Trophoblast cell (in vitro differentiated cells and primary cell): ENCODE data around the gene CRB3.

Source experiments
- DNase-seq, 2 donors: peaks; one replicate each; pipeline ENCODE4 v3.0.0-alpha.2; 2016
- H2AFZ ChIP-seq: 2 replicates; pipeline ENCODE4 v1.6.1; 2013; ENCODE audit warnings: low read length, moderate library complexity, mild to moderate bottlenecking; ENCODE audit not compliant: insufficient read depth, poor library complexity
- H2AK5ac ChIP-seq: 2 replicates; pipeline ENCODE4 v1.6.1; 2013; ENCODE audit warnings: mild to moderate bottlenecking, low read length
- H2BK120ac ChIP-seq: 2 replicates; pipeline ENCODE4 v1.6.1; 2013; ENCODE audit warnings: low read length, mild to moderate bottlenecking, moderate library complexity; ENCODE audit not compliant: insufficient read depth, poor library complexity
- H2BK12ac ChIP-seq: 2 replicates; pipeline ENCODE4 v1.6.1; 2013; ENCODE audit warnings: mild to moderate bottlenecking, low read length, moderate library complexity
- H2BK5ac ChIP-seq: 2 replicates; pipeline ENCODE4 v1.6.1; 2013; ENCODE audit warnings: low read length, low read depth, moderate library complexity, mild to moderate bottlenecking; ENCODE audit not compliant: poor library complexity
- H3K14ac ChIP-seq: 2 replicates; pipeline ENCODE4 v1.6.1; 2013; ENCODE audit warnings: mild to moderate bottlenecking, low read length
- H3K18ac ChIP-seq: 2 replicates; pipeline ENCODE4 v1.6.1; 2013; ENCODE audit warnings: mild to moderate bottlenecking, low read length
- H3K23ac ChIP-seq: 2 replicates; pipeline ENCODE4 v1.6.1; 2013; ENCODE audit warnings: low read length
- H3K27ac ChIP-seq: 2 replicates; pipeline ENCODE4 v1.5.1; 2013; ENCODE audit warnings: low read depth, mild to moderate bottlenecking, inconsistent platforms, low read length, moderate library complexity
- H3K27me3 ChIP-seq: 2 replicates; pipeline ENCODE4 v1.6.1; 2013; ENCODE audit warnings: inconsistent platforms, mild to moderate bottlenecking, low read length, moderate library complexity; ENCODE audit not compliant: insufficient read depth
- H3K36me3 ChIP-seq, 2 experiments: 1 replicate in 1 of 2; 2 replicates in 1 of 2; pipeline ENCODE4 v1.6.1; 2013; ENCODE audit warnings: low read length in 2 of 2, mild to moderate bottlenecking in 2 of 2, moderate library complexity in 1 of 2; ENCODE audit not compliant: insufficient read depth in 2 of 2, control insufficient read depth in 1 of 2
- H3K4ac ChIP-seq: 2 replicates; pipeline ENCODE4 v1.6.1; 2013; ENCODE audit warnings: low read depth, mild to moderate bottlenecking, low read length, moderate library complexity
- H3K4me1 ChIP-seq, 2 experiments: 1 replicate in 1 of 2; 2 replicates in 1 of 2; pipeline ENCODE4 v1.6.1; 2013; ENCODE audit warnings: low read length in 2 of 2, mild to moderate bottlenecking in 2 of 2, moderate library complexity in 1 of 2; ENCODE audit not compliant: insufficient read depth in 2 of 2, control insufficient read depth in 1 of 2
- H3K4me2 ChIP-seq: 2 replicates; pipeline ENCODE4 v1.6.1; 2013; ENCODE audit warnings: inconsistent platforms, mild to moderate bottlenecking, low read length, moderate library complexity
- H3K4me3 ChIP-seq: 2 replicates; pipeline ENCODE4 v1.5.1; 2013; ENCODE audit warnings: mild to moderate bottlenecking, low read depth, low read length, inconsistent platforms
- H3K79me1 ChIP-seq: one replicate; pipeline ENCODE4 v1.6.1; 2013; ENCODE audit warnings: low read length
- H3K79me2 ChIP-seq: 2 replicates; pipeline ENCODE4 v1.6.1; 2013; ENCODE audit warnings: low read length, mild to moderate bottlenecking; ENCODE audit not compliant: control insufficient read depth, insufficient read depth, poor library complexity
- H3K9ac ChIP-seq: 2 replicates; pipeline ENCODE4 v1.6.1; 2013; ENCODE audit warnings: mild to moderate bottlenecking, low read length
- H3K9me3 ChIP-seq: 2 replicates; pipeline ENCODE4 v1.6.1; 2013; ENCODE audit warnings: low read depth, mild to moderate bottlenecking, control low read depth, inconsistent platforms, low read length; ENCODE audit not compliant: insufficient read depth
- H4K12ac ChIP-seq: 2 replicates; pipeline ENCODE4 v1.6.1; 2013; ENCODE audit warnings: low read depth, mild to moderate bottlenecking, low read length, moderate library complexity
- H4K8ac ChIP-seq: 2 replicates; pipeline ENCODE4 v1.6.1; 2013; ENCODE audit warnings: low read depth, mild to moderate bottlenecking, low read length, moderate library complexity
- H4K91ac ChIP-seq: one replicate; pipeline ENCODE4 v1.6.1; 2013; ENCODE audit warnings: low read depth, mild to moderate bottlenecking, low read length, moderate library complexity
- WGBS: extraction: QIAGEN DNeasy Blood & Tissue Kit; methylation state at CpG from one replicate; pipeline ENCODE4 v1.1.7; 2013; ENCODE audit warnings: missing lambda C conversion rate; ENCODE audit not compliant: insufficient read length, insufficient coverage; ENCODE audit errors: extremely low coverage; 5-methylcytosine and 5-hydroxymethylcytosine counted together

The CRB3 gene

DNA sequence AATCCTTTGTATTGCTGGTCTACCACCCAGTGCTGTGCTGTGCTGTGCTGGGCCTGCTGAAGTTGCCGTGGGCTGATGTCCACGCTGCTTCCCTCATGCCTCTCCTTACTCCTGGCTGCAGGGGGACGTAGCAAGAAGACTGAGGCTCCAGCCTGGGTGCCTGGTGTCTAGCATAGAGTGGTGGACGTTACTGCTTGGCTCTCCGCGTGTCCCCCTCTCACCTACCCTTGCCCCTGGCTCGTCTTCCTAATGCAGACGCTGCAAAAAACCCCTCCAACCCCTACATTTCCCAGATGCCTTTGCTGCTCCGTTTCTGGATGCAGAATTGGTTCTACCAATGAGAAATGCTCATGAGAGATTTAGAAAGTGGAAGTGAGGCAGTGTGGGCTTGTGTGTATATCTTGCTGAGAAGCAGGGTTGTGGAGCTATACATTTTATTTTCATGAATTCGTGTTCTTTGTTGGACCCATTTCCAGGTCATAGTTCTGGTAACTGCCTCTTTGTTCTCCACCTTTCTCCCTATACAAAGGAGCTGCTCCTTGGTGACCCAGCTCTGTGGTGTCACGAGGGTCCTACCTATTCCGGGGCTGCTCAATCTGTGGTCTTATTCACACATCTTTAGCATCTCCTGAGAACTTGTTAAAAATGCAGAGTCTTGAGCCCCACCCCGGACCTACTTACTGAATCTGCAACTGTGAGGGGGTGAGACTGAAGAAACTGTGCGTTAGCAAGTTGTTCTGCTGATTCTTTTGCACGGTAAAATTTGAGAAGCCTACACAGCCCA, 25.4 kb downstream of the CRB3 start:
- Histone ChIP-seq H3K79me1 (no peaks in the 10 kb centered on the region), H3K14ac (no peak overlapping the region), H3K4ac (no peak overlapping the region), H3K4me2 (no peak overlapping the region), H3K23ac (no peak overlapping the region), H3K36me3 (no peaks in the 10 kb centered on the region), H2BK12ac (no peak overlapping the region), H2BK120ac (no peak overlapping the region), H3K4me1 (no peaks in the 10 kb centered on the region), H3K9me3 (no peaks in the 10 kb centered on the region), H3K79me2 (no peaks in the 10 kb centered on the region), H3K18ac (no peak overlapping the region), H4K8ac (no peak overlapping the region), H4K12ac (no peak overlapping the region), H3K27ac (no peak overlapping the region), H3K27me3 (no peaks in the 10 kb centered on the region), H2AK5ac (no peak overlapping the region), H2AFZ (no peak overlapping the region), H4K91ac (no peak overlapping the region), H3K9ac (no peak overlapping the region), H3K4me3 (no peak overlapping the region), H2BK5ac (no peak overlapping the region)
- no peak for DNase-seq
- no CpG with 5 or more reads among the region's 15 CpGs for WGBS

- no peak overlapping the region for H3K4me3 ChIP-seq
- no peak overlapping the region for H3K14ac ChIP-seq
- no peak overlapping the region for H2BK5ac ChIP-seq
- no peak for DNase-seq
- no peak overlapping the region for H3K9ac ChIP-seq
- no peak overlapping the region for H3K18ac ChIP-seq
- H3K9me3 ChIP-seq = no peaks in the 10 kb centered on the region
- H2BK120ac ChIP-seq = no peak overlapping the region
- no peak overlapping the region for H2AK5ac ChIP-seq
- no peak overlapping the region for H3K4ac ChIP-seq
- H2AFZ ChIP-seq = no peak overlapping the region
- no peak overlapping the region for H4K8ac ChIP-seq
- H4K12ac ChIP-seq = no peak overlapping the region
- H3K27me3 ChIP-seq = no peaks in the 10 kb centered on the region
- H3K4me1 ChIP-seq = no peaks in the 10 kb centered on the region
- H3K27ac ChIP-seq = no peak overlapping the region
- H3K79me2 ChIP-seq = no peaks in the 10 kb centered on the region
- no peak overlapping the region for H3K23ac ChIP-seq
- no peak overlapping the region for H3K4me2 ChIP-seq
- WGBS = no CpG with 5 or more reads among the region's 2 CpGs
- H3K36me3 ChIP-seq = no peaks in the 10 kb centered on the region
- H3K79me1 ChIP-seq = no peaks in the 10 kb centered on the region
- H4K91ac ChIP-seq = no peak overlapping the region
- H2BK12ac ChIP-seq = no peak overlapping the region
These were observed 26.1 kb downstream of the CRB3 start for GRCh38 chr19:6490134-6490533.

- no peaks in the 10 kb centered on the region for H3K36me3 ChIP-seq
- H3K79me2 ChIP-seq = no peaks in the 10 kb centered on the region
- DNase-seq = no peak
- no peak overlapping the region for H3K18ac ChIP-seq
- H2BK120ac ChIP-seq = no peak overlapping the region
- no peak overlapping the region for H4K91ac ChIP-seq
- no peak overlapping the region for H3K4ac ChIP-seq
- H3K27me3 ChIP-seq = no peaks in the 10 kb centered on the region
- H3K14ac ChIP-seq = no peak overlapping the region
- WGBS = no CpG with 5 or more reads among the region's 4 CpGs
- no peaks in the 10 kb centered on the region for H3K79me1 ChIP-seq
- no peak overlapping the region for H4K8ac ChIP-seq
- no peaks in the 10 kb centered on the region for H3K9me3 ChIP-seq
- no peak overlapping the region for H3K9ac ChIP-seq
- no peak overlapping the region for H2AK5ac ChIP-seq
- no peak overlapping the region for H3K4me2 ChIP-seq
- no peak overlapping the region for H3K27ac ChIP-seq
- H2BK12ac ChIP-seq = no peak overlapping the region
- H2AFZ ChIP-seq = no peak overlapping the region
- H3K4me1 ChIP-seq = no peaks in the 10 kb centered on the region
- H3K4me3 ChIP-seq = no peak overlapping the region
- H3K23ac ChIP-seq = no peak overlapping the region
- H2BK5ac ChIP-seq = no peak overlapping the region
- no peak overlapping the region for H4K12ac ChIP-seq
These were observed 27.9 kb downstream of the CRB3 start for GRCh38 chr19:6491802-6492592.

- no peak overlapping the region for H2BK5ac ChIP-seq
- H2BK12ac ChIP-seq = no peak overlapping the region
- no peak overlapping the region for H3K23ac ChIP-seq
- no CpG with 5 or more reads among the region's 8 CpGs for WGBS
- H3K27me3 ChIP-seq = no peaks in the 10 kb centered on the region
- H3K4me2 ChIP-seq = no peak overlapping the region
- no peaks in the 10 kb centered on the region for H3K36me3 ChIP-seq
- no peak overlapping the region for H3K4ac ChIP-seq
- no peak overlapping the region for H4K91ac ChIP-seq
- no peak overlapping the region for H2BK120ac ChIP-seq
- H3K27ac ChIP-seq = no peak overlapping the region
- no peaks in the 10 kb centered on the region for H3K79me2 ChIP-seq
- H3K9ac ChIP-seq = no peak overlapping the region
- H3K4me1 ChIP-seq = no peaks in the 10 kb centered on the region
- no peak overlapping the region for H2AK5ac ChIP-seq
- H3K18ac ChIP-seq = no peak overlapping the region
- H3K79me1 ChIP-seq = no peaks in the 10 kb centered on the region
- no peak overlapping the region for H3K14ac ChIP-seq
- H3K9me3 ChIP-seq = no peaks in the 10 kb centered on the region
- H4K12ac ChIP-seq = no peak overlapping the region
- H2AFZ ChIP-seq = no peak overlapping the region
- no peak for DNase-seq
- H4K8ac ChIP-seq = no peak overlapping the region
- H3K4me3 ChIP-seq = no peak overlapping the region
These were observed 30.5 kb downstream of the CRB3 start for GRCh38 chr19:6494438-6495036.
